ENCODE measurements around the gene GPR151. TPM values are rescaled to one million over a fixed set of nuclear protein-coding genes. Genes with fewer than 3 reads are reported as not detected.

Gene GPR151
- total RNA-seq, 2 experiments from 2014 or later, result not detected

GRCh38 chr5:146533260-146533857 lies 17.4 kb upstream of the GPR151 start:
- no peaks in the 10 kb centered on the region for H3K36me3 Mint-ChIP-seq
- peak; percentile 66 for DNase-seq

DNA sequence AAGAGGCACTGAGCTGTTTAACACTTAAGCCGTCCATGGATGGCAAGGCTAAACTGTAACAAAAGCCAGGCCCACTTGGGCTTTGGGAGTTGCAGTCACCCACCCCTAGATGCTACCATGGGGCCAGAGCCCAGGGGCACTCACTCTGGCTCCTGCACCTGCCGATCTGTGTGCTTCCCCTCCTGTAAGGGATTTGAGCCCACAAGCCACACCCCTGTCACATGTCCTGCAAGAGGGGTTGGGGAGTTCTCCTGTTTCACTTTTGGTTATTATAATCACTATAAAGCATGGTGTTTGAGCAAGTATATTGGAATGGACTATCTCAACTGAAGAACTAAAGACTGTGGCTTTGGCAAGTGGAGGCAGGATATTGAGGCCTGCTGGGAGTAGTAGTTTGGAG lies 14.0 kb upstream of the GPR151 start:
- no peak overlapping the region for H3K27ac Mint-ChIP-seq
- H3K4me1 Mint-ChIP-seq, result peaks cover 8% of the 10 kb centered on the region
- H3K36me3 Mint-ChIP-seq, result no peaks in the 10 kb centered on the region
- H3K27me3 Mint-ChIP-seq, result no peaks in the 10 kb centered on the region
- DNase-seq, result no peak
- no peak overlapping the region for H3K4me3 Mint-ChIP-seq
- no peaks in the 10 kb centered on the region for H3K9me3 Mint-ChIP-seq

More at GRCh38 chr5:146533260-146533857, 17.4 kb upstream of the GPR151 start:
- peaks cover 8% of the 10 kb centered on the region for H3K4me1 Mint-ChIP-seq
- H3K27ac Mint-ChIP-seq, result no peak overlapping the region
- H3K27me3 Mint-ChIP-seq, result no peaks in the 10 kb centered on the region
- H3K4me3 Mint-ChIP-seq, result no peak overlapping the region
- H3K9me3 Mint-ChIP-seq, result no peaks in the 10 kb centered on the region

GRCh38 chr5:146528236-146528635 lies 12.2 kb upstream of the GPR151 start:
- Mint-ChIP-seq H3K27me3 (no peaks in the 10 kb centered on the region), H3K36me3 (no peaks in the 10 kb centered on the region), H3K9me3 (no peaks in the 10 kb centered on the region), H3K27ac (no peak overlapping the region), H3K4me3 (no peak overlapping the region), H3K4me1 (peaks cover 6% of the 10 kb centered on the region)
- no peak for DNase-seq

DNA sequence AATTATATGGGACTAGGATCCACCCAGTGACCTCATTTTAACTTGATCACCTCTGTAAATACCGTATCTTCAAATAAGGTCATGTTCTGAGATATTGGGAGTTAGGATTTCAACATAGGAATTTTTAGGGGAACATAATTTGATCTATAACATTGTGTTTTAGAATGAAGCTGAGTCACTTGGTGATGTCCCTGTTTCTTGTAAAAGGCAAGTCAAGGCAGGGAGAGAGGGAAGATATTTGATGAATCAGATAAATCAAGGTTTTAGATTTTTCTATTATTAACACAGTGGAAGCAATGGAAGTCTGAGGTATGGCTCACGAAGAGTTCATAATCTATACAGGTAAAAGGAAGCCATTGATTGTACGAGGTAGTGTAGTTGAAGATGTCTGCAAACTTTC lies 11.8 kb upstream of the GPR151 start:
- DNase-seq, result no peak
- Mint-ChIP-seq H3K27ac (no peak overlapping the region), H3K27me3 (no peaks in the 10 kb centered on the region), H3K36me3 (no peaks in the 10 kb centered on the region), H3K9me3 (no peaks in the 10 kb centered on the region), H3K4me1 (peaks cover 5% of the 10 kb centered on the region), H3K4me3 (no peak overlapping the region)

- Mint-ChIP-seq H3K27ac (no peak overlapping the region), H3K36me3 (no peaks in the 10 kb centered on the region), H3K4me1 (no peaks in the 10 kb centered on the region), H3K9me3 (no peaks in the 10 kb centered on the region), H3K4me3 (no peak overlapping the region), H3K27me3 (no peaks in the 10 kb centered on the region)
- no peak for DNase-seq
These were observed 7.7 kb upstream of the GPR151 start for GRCh38 chr5:146523698-146524097.

DNA sequence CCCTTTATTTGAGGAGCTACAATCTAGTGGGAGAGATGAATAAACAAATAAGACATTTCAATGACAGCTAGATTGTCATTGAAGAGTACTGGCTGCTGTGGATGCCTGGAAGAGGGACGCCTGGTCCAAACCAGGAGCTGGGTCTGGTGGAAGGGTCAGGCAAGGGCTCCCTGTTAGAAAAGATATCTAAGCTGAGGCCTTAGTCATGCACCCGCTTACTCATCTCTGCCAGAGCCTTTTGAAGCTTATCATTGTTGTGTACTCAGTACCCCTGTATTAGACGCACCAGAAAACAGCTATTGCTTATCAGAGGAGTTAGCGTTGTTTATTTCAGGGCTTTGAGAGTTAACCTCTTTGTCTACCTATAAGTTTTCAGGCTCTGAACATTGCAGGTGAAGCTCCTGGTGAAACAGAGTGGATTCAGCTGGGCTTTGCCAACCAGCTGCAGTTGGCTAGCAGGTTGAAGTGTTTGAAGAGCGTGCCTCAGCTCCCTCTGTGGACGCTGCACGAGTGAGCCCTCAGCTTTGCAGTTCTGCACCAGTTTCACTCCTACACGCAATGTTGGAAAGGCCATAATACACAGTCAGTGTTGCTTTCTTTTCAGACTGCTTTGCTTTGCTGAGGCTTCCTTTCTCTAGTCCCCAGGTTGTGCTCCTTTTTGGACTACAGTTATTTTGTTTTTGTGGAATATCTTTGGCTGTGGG lies 5.6 kb upstream of the GPR151 start:
- Mint-ChIP-seq H3K36me3 (no peaks in the 10 kb centered on the region), H3K9me3 (no peaks in the 10 kb centered on the region), H3K27ac (no peak overlapping the region), H3K4me1 (no peaks in the 10 kb centered on the region), H3K4me3 (no peak overlapping the region), H3K27me3 (no peaks in the 10 kb centered on the region)
- DNase-seq, result no peak

GRCh38 chr5:146520731-146521130 lies 4.7 kb upstream of the GPR151 start:
- Mint-ChIP-seq H3K9me3 (no peaks in the 10 kb centered on the region), H3K4me1 (no peaks in the 10 kb centered on the region), H3K4me3 (no peak overlapping the region), H3K36me3 (no peaks in the 10 kb centered on the region), H3K27ac (no peak overlapping the region), H3K27me3 (no peaks in the 10 kb centered on the region)
- DNase-seq, result no peak

GRCh38 chr5:146519554-146519953 lies 3.6 kb upstream of the GPR151 start:
- no peak for DNase-seq
- no peak overlapping the region for H3K27ac Mint-ChIP-seq
- no peaks in the 10 kb centered on the region for H3K9me3 Mint-ChIP-seq
- H3K4me1 Mint-ChIP-seq, result peaks cover 1% of the 10 kb centered on the region
- no peak overlapping the region for H3K4me3 Mint-ChIP-seq
- H3K36me3 Mint-ChIP-seq, result no peaks in the 10 kb centered on the region
- no peaks in the 10 kb centered on the region for H3K27me3 Mint-ChIP-seq

DNA sequence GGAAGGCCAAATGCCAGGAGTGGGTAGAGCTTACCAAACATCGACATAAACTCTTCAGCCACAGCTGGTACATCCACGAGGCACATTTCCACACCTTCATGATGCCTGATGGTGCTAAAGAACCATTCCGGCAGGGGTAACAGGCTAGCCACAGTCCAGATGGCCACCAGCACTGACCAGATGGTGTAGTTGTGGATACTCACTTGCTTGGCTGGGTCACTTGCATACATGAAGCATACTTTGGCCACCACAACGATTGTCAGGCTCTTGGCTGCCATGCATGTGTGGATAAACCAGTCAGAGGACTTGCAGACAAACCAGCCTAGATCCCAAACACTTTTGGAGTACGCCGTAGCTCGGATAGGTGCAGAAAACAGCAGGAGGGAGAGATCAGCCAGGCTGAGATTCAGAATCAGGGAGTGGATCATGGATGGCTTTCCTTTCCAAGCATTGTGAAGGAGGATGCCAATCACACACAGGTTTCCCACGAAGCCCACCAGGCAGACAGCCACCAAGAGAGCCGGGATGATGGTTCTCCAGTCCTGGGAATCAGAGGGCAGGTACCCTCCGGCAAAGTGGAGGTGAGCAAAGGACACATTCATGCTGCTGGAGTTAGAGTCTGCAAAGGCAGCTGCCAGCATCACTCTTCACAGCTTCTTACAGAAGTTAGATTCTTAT lies 378 bp downstream of the GPR151 start:
- H3K4me1 Mint-ChIP-seq, result peaks cover 1% of the 10 kb centered on the region
- H3K4me3 Mint-ChIP-seq, result no peak overlapping the region
- no peaks in the 10 kb centered on the region for H3K27me3 Mint-ChIP-seq
- H3K9me3 Mint-ChIP-seq, result no peaks in the 10 kb centered on the region
- H3K27ac Mint-ChIP-seq, result no peak overlapping the region
- peaks cover 8% of the 10 kb centered on the region for H3K36me3 Mint-ChIP-seq
- DNase-seq, result no peak

DNA sequence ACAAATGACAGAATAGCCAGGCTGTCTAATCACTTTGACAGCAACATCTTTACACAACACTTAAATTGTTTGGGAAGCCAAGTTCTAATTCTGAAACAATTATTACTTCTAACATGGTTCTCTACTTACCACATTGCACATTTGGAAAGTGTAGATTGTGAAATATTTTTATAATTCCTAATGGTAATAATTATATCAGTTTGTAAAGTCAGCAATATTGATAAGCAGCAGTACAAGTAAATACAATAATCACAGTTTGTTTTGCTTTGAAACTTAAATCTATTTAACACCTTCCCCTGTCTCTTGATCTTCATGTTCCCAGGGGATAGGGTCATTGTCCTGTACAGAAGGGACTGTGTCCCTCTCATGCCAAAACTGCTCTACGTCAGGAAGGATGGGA lies 1.4 kb downstream of the GPR151 start:
- Mint-ChIP-seq H3K4me3 (no peak overlapping the region), H3K36me3 (peaks cover 14% of the 10 kb centered on the region), H3K27ac (no peak overlapping the region), H3K4me1 (peaks cover 1% of the 10 kb centered on the region), H3K27me3 (no peaks in the 10 kb centered on the region), H3K9me3 (no peaks in the 10 kb centered on the region)
- DNase-seq, result no peak

DNA sequence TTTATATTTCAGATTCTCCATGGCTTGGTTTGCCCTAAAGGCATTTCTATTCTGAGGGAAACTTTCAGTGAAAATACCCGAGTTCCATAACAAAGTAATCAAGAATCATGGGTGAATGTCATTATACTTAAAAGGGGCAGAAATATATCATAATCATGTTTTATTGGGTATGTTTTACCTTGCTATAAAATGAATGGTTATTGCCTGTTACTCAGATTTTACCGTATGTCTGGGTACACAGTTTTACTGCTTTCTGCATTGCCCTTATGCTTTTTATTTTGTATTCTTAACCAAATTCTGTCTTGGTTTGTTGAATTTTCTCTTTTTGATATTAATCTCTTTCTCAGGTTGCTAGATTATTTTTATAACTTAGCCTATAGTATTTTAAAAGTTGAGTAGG lies 2.5 kb downstream of the GPR151 start:
- no peaks in the 10 kb centered on the region for H3K9me3 Mint-ChIP-seq
- H3K27me3 Mint-ChIP-seq, result no peaks in the 10 kb centered on the region
- peaks cover 18% of the 10 kb centered on the region for H3K36me3 Mint-ChIP-seq
- peaks cover 1% of the 10 kb centered on the region for H3K4me1 Mint-ChIP-seq
- no peak overlapping the region for H3K27ac Mint-ChIP-seq
- H3K4me3 Mint-ChIP-seq, result no peak overlapping the region
- no peak for DNase-seq

DNA sequence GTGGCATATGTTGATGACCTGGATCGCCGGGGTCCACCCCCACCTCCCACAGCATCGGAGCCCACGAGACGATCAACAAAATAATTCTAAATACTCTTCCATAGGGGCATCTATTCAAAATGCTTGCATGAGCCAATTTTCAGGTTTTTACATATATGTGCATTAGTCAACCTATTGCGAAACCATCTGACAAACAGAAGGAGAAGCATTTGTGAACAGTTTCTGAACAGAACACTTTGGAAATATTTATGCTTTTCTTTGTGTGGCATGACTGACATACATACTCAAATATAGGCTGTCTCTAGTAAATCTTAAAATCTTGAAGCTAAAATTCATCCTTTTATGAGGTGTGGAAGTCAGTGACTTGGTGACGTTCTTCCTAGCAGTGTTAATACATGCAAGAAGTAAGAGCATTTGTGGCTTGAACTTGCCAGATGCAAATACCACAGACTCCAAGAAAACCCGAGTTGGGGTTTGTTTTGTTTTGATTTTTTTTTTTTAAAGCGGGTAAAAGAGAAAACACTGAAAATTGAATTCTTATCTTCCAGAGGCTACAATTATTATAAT lies 5.3 kb downstream of the GPR151 start:
- Mint-ChIP-seq H3K27me3 (no peaks in the 10 kb centered on the region), H3K27ac (no peak overlapping the region), H3K9me3 (no peaks in the 10 kb centered on the region), H3K4me3 (no peak overlapping the region), H3K4me1 (peaks cover 1% of the 10 kb centered on the region), H3K36me3 (peaks cover 18% of the 10 kb centered on the region)
- no peak for DNase-seq

DNA sequence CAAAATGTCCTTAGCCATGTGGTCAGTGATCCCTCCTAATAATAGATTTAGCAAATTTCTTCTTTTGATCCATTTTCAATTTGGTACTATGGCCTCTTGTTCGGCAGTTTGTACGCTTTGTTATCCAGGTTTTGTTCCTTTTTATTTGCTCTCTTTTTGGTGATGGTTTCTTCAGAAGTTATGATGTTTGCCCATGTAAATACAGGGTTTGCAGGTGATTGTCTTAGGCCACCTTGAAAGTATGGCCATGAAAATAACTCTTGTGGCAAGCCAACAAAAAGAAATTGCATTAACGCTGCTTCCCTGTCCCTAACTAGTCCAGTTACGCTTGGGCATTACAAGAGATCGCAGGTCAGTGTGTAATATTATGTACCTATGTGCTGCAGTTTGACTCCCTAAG lies 8.6 kb downstream of the GPR151 start:
- Mint-ChIP-seq H3K9me3 (no peaks in the 10 kb centered on the region), H3K27me3 (no peaks in the 10 kb centered on the region), H3K36me3 (peaks cover 31% of the 10 kb centered on the region), H3K4me1 (no peaks in the 10 kb centered on the region), H3K4me3 (no peak overlapping the region), H3K27ac (no peak overlapping the region)
- DNase-seq, result no peak

DNA sequence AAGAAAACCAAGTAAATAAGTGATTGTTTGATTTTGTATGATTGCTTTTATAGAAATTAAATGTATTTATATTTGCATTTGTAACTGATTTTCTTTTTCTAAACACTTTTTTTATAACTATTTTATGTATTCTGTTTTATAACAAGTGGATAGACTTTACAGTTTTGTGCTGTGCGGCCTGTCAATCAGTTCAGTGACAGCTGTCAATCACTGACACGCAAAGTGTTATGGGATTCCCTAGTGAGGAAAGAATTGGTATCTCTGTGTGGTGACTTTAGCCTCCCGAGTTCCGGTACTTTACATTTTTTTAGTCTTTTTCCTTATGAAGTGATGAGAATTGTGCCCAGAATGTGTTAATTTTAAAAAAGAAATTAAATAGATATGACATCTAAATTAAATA lies 16.3 kb downstream of the GPR151 start:
- Mint-ChIP-seq H3K27ac (no peak overlapping the region), H3K27me3 (no peaks in the 10 kb centered on the region), H3K9me3 (no peaks in the 10 kb centered on the region), H3K36me3 (peaks cover 26% of the 10 kb centered on the region), H3K4me1 (no peaks in the 10 kb centered on the region), H3K4me3 (no peak overlapping the region)
- no peak for DNase-seq

DNA sequence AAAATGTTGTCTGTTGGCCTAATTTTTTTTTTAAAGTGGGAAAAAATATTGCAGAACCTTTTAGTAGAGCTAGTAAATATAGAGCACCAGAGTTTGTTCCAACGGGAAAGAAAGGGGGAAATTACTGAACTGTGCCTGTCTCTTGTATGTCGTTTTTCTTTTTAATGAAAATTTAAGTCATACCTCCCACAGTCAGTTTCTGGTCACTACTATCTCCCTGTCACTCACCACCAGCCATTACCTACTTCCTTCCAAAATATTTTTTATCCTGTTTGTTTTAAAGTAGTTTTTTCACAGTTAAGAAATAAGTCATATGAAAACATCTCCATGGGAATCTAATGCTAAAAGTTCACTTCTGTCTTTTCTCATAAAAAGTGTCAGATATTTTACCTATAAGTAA lies 21.3 kb downstream of the GPR151 start:
- DNase-seq, result no peak
- Mint-ChIP-seq H3K36me3 (peaks cover 25% of the 10 kb centered on the region), H3K9me3 (no peaks in the 10 kb centered on the region), H3K4me1 (peaks cover 2% of the 10 kb centered on the region), H3K4me3 (no peak overlapping the region), H3K27ac (no peak overlapping the region), H3K27me3 (no peaks in the 10 kb centered on the region)

All from activated naive CD8-positive, alpha-beta T cell treated with anti-CD3 and anti-CD28 coated beads for 36 hours (primary cell).